Right lobe of liver (tissue), 6 donors: ENCODE measurements around the gene ATAD2B. TPM values are rescaled to one million over a fixed set of nuclear protein-coding genes. Genes with fewer than 3 reads are reported as not detected.

Source experiments
- ATAC-seq, 4 donors: fragments of 200-7000 bp; cut with Tn5 transposase; one replicate each; pipeline ENCODE4 v1.9.1; 2020; ENCODE audit warnings: mild to moderate bottlenecking in 4 of 4, moderate library complexity in 4 of 4
- DNase-seq, 3 donors: peaks; one replicate each; pipeline ENCODE4 v3.0.0-alpha.2; 2020
- H3K27ac ChIP-seq, 3 donors: fragments of 200-600 bp; one replicate each; pipeline ENCODE4 v1.8.0; 2022
- H3K27me3 ChIP-seq, 2 donors: fragments of 200-600 bp; one replicate each; pipeline ENCODE4 v1.8.0; 2022
- H3K36me3 ChIP-seq, 4 donors: fragments of 200-600 bp; sonication (generic) in 1 of 4; one replicate each; pipeline versions ENCODE4 v1.5.1 to v1.8.0; 2017 to 2022; ENCODE audit warnings: control low read depth in 1 of 4
- H3K4me1 ChIP-seq, 4 donors: fragments of 200-600 bp; sonication (generic) in 1 of 4; one replicate each; pipeline versions ENCODE4 v1.5.1 to v1.8.0; 2017 to 2022; ENCODE audit warnings: control low read depth in 1 of 4
- H3K4me3 ChIP-seq, 3 donors: fragments of 200-600 bp; one replicate each; pipeline ENCODE4 v1.8.0; 2022
- H3K9me3 ChIP-seq, 4 donors: fragments of 200-600 bp; sonication (generic) in 1 of 4; one replicate each; pipeline versions ENCODE4 v1.5.1 to v1.8.0; 2017 to 2022; ENCODE audit warnings: control low read depth in 1 of 4
- CTCF ChIP-seq, 4 donors: fragments of 200-600 bp in 3 of 4; fragments of 450-650 bp in 1 of 4; IDR thresholded peaks; one replicate each; pipeline versions ENCODE4 v1.5.1 to v1.8.0; 2016 to 2022; ENCODE audit warnings: antibody characterized with exemption in 4 of 4, mild to moderate bottlenecking in 2 of 4
- POLR2A ChIP-seq: fragments of 450-650 bp; IDR thresholded peaks from one replicate; pipeline ENCODE4 v1.6.1; 2017; ENCODE audit warnings: antibody characterized with exemption, mild to moderate bottlenecking
- WGBS: methylation state at CpG from one replicate; pipeline ENCODE4 v1.1.6; 2018; ENCODE audit warnings: low coverage, low lambda C conversion rate; ENCODE audit not compliant: insufficient coverage; ENCODE audit errors: missing lambda C conversion rate; 5-methylcytosine and 5-hydroxymethylcytosine counted together
- intact Hi-C, 2 donors: fragments of 100-400 bp; cut with DNase I; formaldehyde crosslinking; loops; one replicate each; pipeline versions ENCODE4 v1.11.2 to v1.14.1; 2022
- total RNA-seq, 6 experiments: library from RNA; depleted of rRNA in 2 of 6; stranded (reverse); fragments of >200 nt in 2 of 6; fragmentation: NEBNext Ultra II Directional in 3 of 6; extraction: Animal tissue kit (Norgen Biotek cat#: 25700) in 3 of 6; gene quantifications; one replicate each; pipeline versions ENCODE4 v1.1.0 to v1.2.4, GENCODE V29; 2016 to 2023
- donor health status: DM: no; HTN: yes; CAD: no.
- donor health status: DM: no; HTN: no; CAD: no.
- donor health status: DM: no; HTN: no; CAD: no.
- donor health status: DM: no; HTN: yes; CAD: no.
- donor health status: DM: no; HTN: yes; CAD: no.

Gene ATAD2B
- total RNA-seq, 6 experiments from 2014 or later, result 7.5 to 12.1 (median 8.8) TPM

GRCh38 chr2:23813438-23813837 lies 113.5 kb downstream of the ATAD2B start:
- intact Hi-C loops, result no loop called here
- no peak overlapping the region for H3K27ac ChIP-seq
- no peak overlapping the region for H3K4me3 ChIP-seq
- no peak for DNase-seq
- TF ChIP-seq CTCF (IDR thresholded peaks at IDR 0.05) (no peak), POLR2A (no peak)
- no peak for ATAC-seq
- H3K27me3 ChIP-seq, result no peaks in the 10 kb centered on the region
- H3K9me3 ChIP-seq, result no peaks in the 10 kb centered on the region
- H3K36me3 ChIP-seq, result peaks cover 0 to 9% (median 3%) of the 10 kb centered on the region in 4 donors
- H3K4me1 ChIP-seq, result no peaks in the 10 kb centered on the region
- WGBS, result 96% methylated on average over 2 of the region's 2 CpGs

GRCh38 chr2:23809150-23809549 lies 117.8 kb downstream of the ATAD2B start:
- H3K27ac ChIP-seq, result no peak overlapping the region
- WGBS, result 73% methylated on average over 1 of the region's 1 CpG
- H3K9me3 ChIP-seq, result no peaks in the 10 kb centered on the region
- no peak for DNase-seq
- no peak overlapping the region for H3K4me3 ChIP-seq
- peaks cover 0 to 9% (median 3%) of the 10 kb centered on the region in 4 donors for H3K36me3 ChIP-seq
- intact Hi-C loops, result no loop called here
- H3K4me1 ChIP-seq, result no peaks in the 10 kb centered on the region
- no peaks in the 10 kb centered on the region for H3K27me3 ChIP-seq
- ATAC-seq, result no peak
- no peak for TF ChIP-seq CTCF (IDR thresholded peaks at IDR 0.05)
- no peak for TF ChIP-seq POLR2A

- DNase-seq (no peak), ATAC-seq (no peak)
- WGBS, result 100% methylated on average over 1 of the region's 1 CpG
- H3K4me3 ChIP-seq, result no peak overlapping the region
- no peak for TF ChIP-seq CTCF (IDR thresholded peaks at IDR 0.05)
- H3K9me3 ChIP-seq, result no peaks in the 10 kb centered on the region
- H3K27ac ChIP-seq, result no peak overlapping the region
- H3K36me3 ChIP-seq, result peaks cover 0 to 9% (median 3%) of the 10 kb centered on the region in 4 donors
- intact Hi-C loops, result no loop called here
- H3K4me1 ChIP-seq, result no peaks in the 10 kb centered on the region
- no peaks in the 10 kb centered on the region for H3K27me3 ChIP-seq
These were observed 120.2 kb downstream of the ATAD2B start for GRCh38 chr2:23806665-23807249.

GRCh38 chr2:23806201-23806600 lies 120.7 kb downstream of the ATAD2B start:
- Histone ChIP-seq H3K27ac (no peak overlapping the region), H3K4me1 (no peaks in the 10 kb centered on the region), H3K27me3 (no peaks in the 10 kb centered on the region), H3K9me3 (no peaks in the 10 kb centered on the region), H3K4me3 (no peak overlapping the region), H3K36me3 (peaks cover 0 to 9% (median 3%) of the 10 kb centered on the region in 4 donors)
- ATAC-seq (no peak), DNase-seq (no peak)
- 43% methylated on average over 2 of the region's 2 CpGs for WGBS
- TF ChIP-seq POLR2A (no peak), CTCF (IDR thresholded peaks at IDR 0.05) (no peak)
- intact Hi-C loops, result no loop called here
